WTC11 (cell line): ENCODE data around the gene RBFOX1. TPM values are rescaled to one million over a fixed set of nuclear protein-coding genes. Genes with fewer than 3 reads are reported as not detected.

Source experiments
- ATAC-seq: fragments of 200-7000 bp; cut with Tn5 transposase; 2 replicates; pipeline ENCODE4 v1.10.0; 2021; ENCODE audit warnings: mild to moderate bottlenecking, moderate library complexity
- CTCF ChIA-PET: fragments of 300-600 bp; sonication (Branson Sonifier 250); formaldehyde crosslinking; loops from one replicate; lab custom pipeline; 2021; ENCODE audit warnings: antibody characterized with exemption; lab: Charles Lee
- POLR2A ChIA-PET: fragments of 350-600 bp; sonication (Branson Sonifier 250); formaldehyde crosslinking; loops from one replicate; lab custom pipeline; 2021; ENCODE audit warnings: antibody characterized with exemption; lab: Charles Lee
- DNase-seq: peaks from one replicate; pipeline ENCODE4 v3.0.0; 2021; ENCODE audit warnings: low spot score
- H3K27ac Mint-ChIP-seq: 2 replicates; pipeline ENCODE4 v1.8.0; 2021; ENCODE audit warnings: mixed read lengths
- H3K27me3 Mint-ChIP-seq: 2 replicates; pipeline ENCODE4 v1.8.0; 2021; ENCODE audit warnings: low read depth, mild to moderate bottlenecking, moderate library complexity, mixed read lengths
- H3K36me3 Mint-ChIP-seq: 2 replicates; pipeline ENCODE4 v1.8.0; 2021; ENCODE audit warnings: mixed read lengths
- H3K4me1 Mint-ChIP-seq: 2 replicates; pipeline ENCODE4 v1.8.0; 2022; ENCODE audit warnings: mixed read lengths
- H3K4me3 Mint-ChIP-seq: 2 replicates; pipeline ENCODE4 v1.8.0; 2021; ENCODE audit warnings: mild to moderate bottlenecking, moderate library complexity, mixed read lengths
- H3K9me3 Mint-ChIP-seq: 2 replicates; pipeline ENCODE4 v1.8.0; 2021; ENCODE audit warnings: mixed read lengths
- CBFB ChIP-seq: sonication (generic); formaldehyde crosslinking; IDR thresholded peaks from 2 replicates; pipeline ENCODE4 v1.8.1; 2022; ENCODE audit warnings: mild to moderate bottlenecking, low read depth, missing genetic modification reagents
- ELF4 ChIP-seq: sonication (generic); formaldehyde crosslinking; IDR thresholded peaks from 2 replicates; pipeline ENCODE4 v1.8.1; 2022; ENCODE audit warnings: low read depth, mild to moderate bottlenecking, moderate library complexity, missing genetic modification reagents
- FOXP1 ChIP-seq: sonication (generic); formaldehyde crosslinking; IDR thresholded peaks from 2 replicates; pipeline ENCODE4 v1.8.0; 2022; ENCODE audit warnings: missing genetic modification reagents, mild to moderate bottlenecking, moderate library complexity, borderline replicate concordance
- NR2C2 ChIP-seq: sonication (generic); formaldehyde crosslinking; IDR thresholded peaks from 2 replicates; pipeline ENCODE4 v1.8.0; 2022; ENCODE audit warnings: mild to moderate bottlenecking, missing genetic modification reagents
- SMAD3 ChIP-seq: sonication (generic); formaldehyde crosslinking; IDR thresholded peaks from 2 replicates; pipeline ENCODE4 v1.8.0; 2022; ENCODE audit warnings: missing genetic modification reagents, mild to moderate bottlenecking, borderline replicate concordance
- TEAD1 ChIP-seq: sonication (generic); formaldehyde crosslinking; IDR thresholded peaks from 2 replicates; pipeline ENCODE4 v1.8.0; 2022; ENCODE audit warnings: mild to moderate bottlenecking, missing genetic modification reagents
- ZNF121 ChIP-seq: sonication (generic); formaldehyde crosslinking; IDR thresholded peaks from 2 replicates; pipeline ENCODE4 v1.8.0; 2023; ENCODE audit warnings: missing genetic modification reagents
- ZNF232 ChIP-seq: sonication (generic); formaldehyde crosslinking; IDR thresholded peaks from 2 replicates; pipeline ENCODE4 v1.8.0; 2022; ENCODE audit warnings: mild to moderate bottlenecking, missing genetic modification reagents
- ZNF423 ChIP-seq: fragments of 250-450 bp; sonication (Bioruptor Pico); IDR thresholded peaks from 2 replicates; pipeline ENCODE4 v2.1.2; 2022; ENCODE audit warnings: mild to moderate bottlenecking, moderate library complexity
- total RNA-seq: library from RNA; stranded (reverse); gene quantifications from 3 replicates; pipeline ENCODE4 v1.2.3, GENCODE V29; 2021
- TF ChIP-seq, protein P1 (sequence below): sonication (generic); formaldehyde crosslinking; IDR thresholded peaks from 2 replicates; pipeline ENCODE4 v1.8.1; 2022; ENCODE audit warnings: mild to moderate bottlenecking, missing genetic modification reagents, moderate library complexity, borderline replicate concordance
- TF ChIP-seq, protein P2 (sequence below): sonication (generic); formaldehyde crosslinking; IDR thresholded peaks from 2 replicates; pipeline ENCODE4 v1.8.1; 2023; ENCODE audit warnings: mild to moderate bottlenecking, missing genetic modification reagents, borderline replicate concordance
- TF ChIP-seq, protein P3 (sequence below): sonication (generic); formaldehyde crosslinking; IDR thresholded peaks from 2 replicates; pipeline ENCODE4 v1.8.1; 2023; ENCODE audit warnings: mild to moderate bottlenecking, missing genetic modification reagents
- TF ChIP-seq, protein P4 (sequence below): sonication (generic); formaldehyde crosslinking; IDR thresholded peaks from 2 replicates; pipeline ENCODE4 v1.8.1; 2022; ENCODE audit warnings: low read depth, mild to moderate bottlenecking, moderate library complexity, missing genetic modification reagents, borderline replicate concordance
- TF ChIP-seq, protein P5 (sequence below): sonication (generic); formaldehyde crosslinking; conservative IDR thresholded peaks from 2 replicates; pipeline ENCODE4 v1.8.1; 2023; ENCODE audit warnings: mild to moderate bottlenecking, low read depth, missing genetic modification reagents, moderate library complexity
- TF ChIP-seq, protein P6 (sequence below): sonication (generic); formaldehyde crosslinking; IDR thresholded peaks from 2 replicates; pipeline ENCODE4 v1.8.0; 2022; ENCODE audit warnings: mild to moderate bottlenecking, missing genetic modification reagents
- TF ChIP-seq, protein P7 (sequence below): sonication (generic); formaldehyde crosslinking; IDR thresholded peaks from 2 replicates; pipeline ENCODE4 v1.8.1; 2023; ENCODE audit warnings: mild to moderate bottlenecking, moderate library complexity, missing genetic modification reagents
- TF ChIP-seq, protein P8 (sequence below): sonication (generic); formaldehyde crosslinking; IDR thresholded peaks from 2 replicates; pipeline ENCODE4 v1.8.0; 2023; ENCODE audit warnings: missing genetic modification reagents

Gene RBFOX1
- total RNA-seq, 1 experiment from 2014 or later = 1.1 TPM

DNA sequence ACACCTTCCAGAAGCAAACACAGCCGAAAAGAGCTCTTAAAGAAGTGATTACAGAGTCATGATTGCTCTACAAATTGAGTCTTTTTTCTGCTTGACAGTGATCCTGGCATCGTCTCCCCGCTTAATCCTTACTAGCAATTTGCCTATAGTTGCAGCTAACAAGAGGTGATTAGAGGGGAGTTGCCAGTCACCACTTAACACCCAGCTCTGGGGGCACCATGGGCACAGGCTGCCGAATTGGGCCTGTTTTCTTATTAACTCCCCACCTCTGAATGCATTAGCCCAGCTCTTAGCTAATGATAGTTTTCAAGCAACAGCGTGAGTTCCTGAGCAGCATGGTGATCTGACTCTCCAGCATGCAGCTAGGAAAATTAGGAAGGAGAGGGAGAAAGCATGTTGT, 93.5 kb downstream of the RBFOX1 start:
- POLR2A ChIA-PET = no interaction called here
- CTCF ChIA-PET = no interaction called here
- no peak for DNase-seq
- Mint-ChIP-seq H3K36me3 (peaks cover 61% of the 10 kb centered on the region), H3K27ac (no peak overlapping the region), H3K4me3 (no peak overlapping the region), H3K27me3 (peaks cover 15% of the 10 kb centered on the region), H3K9me3 (peaks cover 76% of the 10 kb centered on the region), H3K4me1 (no peaks in the 10 kb centered on the region)
- no peak for ATAC-seq
- TF ChIP-seq SMAD3 (CRISPR knock-in tag) (no peak), TEAD1 (no peak), NR2C2 (CRISPR knock-in tag) (no peak), ZNF121 (CRISPR knock-in tag) (no peak), ZNF423 (no peak)
- TF ChIP-seq, protein P1, sequence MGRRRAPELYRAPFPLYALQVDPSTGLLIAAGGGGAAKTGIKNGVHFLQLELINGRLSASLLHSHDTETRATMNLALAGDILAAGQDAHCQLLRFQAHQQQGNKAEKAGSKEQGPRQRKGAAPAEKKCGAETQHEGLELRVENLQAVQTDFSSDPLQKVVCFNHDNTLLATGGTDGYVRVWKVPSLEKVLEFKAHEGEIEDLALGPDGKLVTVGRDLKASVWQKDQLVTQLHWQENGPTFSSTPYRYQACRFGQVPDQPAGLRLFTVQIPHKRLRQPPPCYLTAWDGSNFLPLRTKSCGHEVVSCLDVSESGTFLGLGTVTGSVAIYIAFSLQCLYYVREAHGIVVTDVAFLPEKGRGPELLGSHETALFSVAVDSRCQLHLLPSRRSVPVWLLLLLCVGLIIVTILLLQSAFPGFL = no peak
- TF ChIP-seq, protein P2, sequence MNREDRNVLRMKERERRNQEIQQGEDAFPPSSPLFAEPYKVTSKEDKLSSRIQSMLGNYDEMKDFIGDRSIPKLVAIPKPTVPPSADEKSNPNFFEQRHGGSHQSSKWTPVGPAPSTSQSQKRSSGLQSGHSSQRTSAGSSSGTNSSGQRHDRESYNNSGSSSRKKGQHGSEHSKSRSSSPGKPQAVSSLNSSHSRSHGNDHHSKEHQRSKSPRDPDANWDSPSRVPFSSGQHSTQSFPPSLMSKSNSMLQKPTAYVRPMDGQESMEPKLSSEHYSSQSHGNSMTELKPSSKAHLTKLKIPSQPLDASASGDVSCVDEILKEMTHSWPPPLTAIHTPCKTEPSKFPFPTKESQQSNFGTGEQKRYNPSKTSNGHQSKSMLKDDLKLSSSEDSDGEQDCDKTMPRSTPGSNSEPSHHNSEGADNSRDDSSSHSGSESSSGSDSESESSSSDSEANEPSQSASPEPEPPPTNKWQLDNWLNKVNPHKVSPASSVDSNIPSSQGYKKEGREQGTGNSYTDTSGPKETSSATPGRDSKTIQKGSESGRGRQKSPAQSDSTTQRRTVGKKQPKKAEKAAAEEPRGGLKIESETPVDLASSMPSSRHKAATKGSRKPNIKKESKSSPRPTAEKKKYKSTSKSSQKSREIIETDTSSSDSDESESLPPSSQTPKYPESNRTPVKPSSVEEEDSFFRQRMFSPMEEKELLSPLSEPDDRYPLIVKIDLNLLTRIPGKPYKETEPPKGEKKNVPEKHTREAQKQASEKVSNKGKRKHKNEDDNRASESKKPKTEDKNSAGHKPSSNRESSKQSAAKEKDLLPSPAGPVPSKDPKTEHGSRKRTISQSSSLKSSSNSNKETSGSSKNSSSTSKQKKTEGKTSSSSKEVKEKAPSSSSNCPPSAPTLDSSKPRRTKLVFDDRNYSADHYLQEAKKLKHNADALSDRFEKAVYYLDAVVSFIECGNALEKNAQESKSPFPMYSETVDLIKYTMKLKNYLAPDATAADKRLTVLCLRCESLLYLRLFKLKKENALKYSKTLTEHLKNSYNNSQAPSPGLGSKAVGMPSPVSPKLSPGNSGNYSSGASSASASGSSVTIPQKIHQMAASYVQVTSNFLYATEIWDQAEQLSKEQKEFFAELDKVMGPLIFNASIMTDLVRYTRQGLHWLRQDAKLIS (CRISPR knock-in tag) = no peak

DNA sequence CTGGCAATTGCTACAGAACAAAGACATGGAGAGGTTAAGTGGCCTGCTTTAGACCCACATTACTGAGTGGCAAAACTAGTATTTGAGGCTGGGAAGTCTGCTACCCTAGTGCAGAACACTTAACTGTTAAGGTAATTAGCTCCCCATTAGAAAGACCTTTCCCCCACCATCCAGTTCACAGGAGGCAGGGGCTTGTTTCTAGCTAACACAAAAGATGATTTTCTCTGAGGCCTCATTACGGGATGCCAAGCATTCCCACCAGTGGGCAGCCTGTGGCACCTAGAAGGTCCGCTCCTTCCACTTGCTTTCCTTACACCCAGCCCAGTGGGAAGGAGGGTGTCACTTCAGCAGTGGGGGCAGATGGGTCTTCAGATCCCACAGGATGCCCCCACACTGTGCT, 99.1 kb downstream of the RBFOX1 start:
- no peak for ATAC-seq
- POLR2A ChIA-PET = no interaction called here
- peaks cover 56% of the 10 kb centered on the region for H3K36me3 Mint-ChIP-seq
- peaks cover 13% of the 10 kb centered on the region for H3K27me3 Mint-ChIP-seq
- H3K9me3 Mint-ChIP-seq = peaks cover 65% of the 10 kb centered on the region
- H3K4me3 Mint-ChIP-seq = no peak overlapping the region
- CTCF ChIA-PET = no interaction called here
- H3K4me1 Mint-ChIP-seq = no peaks in the 10 kb centered on the region
- no peak overlapping the region for H3K27ac Mint-ChIP-seq
- no peak for DNase-seq
- TF ChIP-seq ELF4 (no peak), NR2C2 (CRISPR knock-in tag) (no peak), FOXP1 (CRISPR knock-in tag) (no peak), CBFB (no peak), ZNF232 (CRISPR knock-in tag) (no peak)
- TF ChIP-seq, protein P3, sequence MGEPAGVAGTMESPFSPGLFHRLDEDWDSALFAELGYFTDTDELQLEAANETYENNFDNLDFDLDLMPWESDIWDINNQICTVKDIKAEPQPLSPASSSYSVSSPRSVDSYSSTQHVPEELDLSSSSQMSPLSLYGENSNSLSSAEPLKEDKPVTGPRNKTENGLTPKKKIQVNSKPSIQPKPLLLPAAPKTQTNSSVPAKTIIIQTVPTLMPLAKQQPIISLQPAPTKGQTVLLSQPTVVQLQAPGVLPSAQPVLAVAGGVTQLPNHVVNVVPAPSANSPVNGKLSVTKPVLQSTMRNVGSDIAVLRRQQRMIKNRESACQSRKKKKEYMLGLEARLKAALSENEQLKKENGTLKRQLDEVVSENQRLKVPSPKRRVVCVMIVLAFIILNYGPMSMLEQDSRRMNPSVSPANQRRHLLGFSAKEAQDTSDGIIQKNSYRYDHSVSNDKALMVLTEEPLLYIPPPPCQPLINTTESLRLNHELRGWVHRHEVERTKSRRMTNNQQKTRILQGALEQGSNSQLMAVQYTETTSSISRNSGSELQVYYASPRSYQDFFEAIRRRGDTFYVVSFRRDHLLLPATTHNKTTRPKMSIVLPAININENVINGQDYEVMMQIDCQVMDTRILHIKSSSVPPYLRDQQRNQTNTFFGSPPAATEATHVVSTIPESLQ (CRISPR knock-in tag) = no peak
- TF ChIP-seq, protein P2 (CRISPR knock-in tag) = no peak
- TF ChIP-seq, protein P4, sequence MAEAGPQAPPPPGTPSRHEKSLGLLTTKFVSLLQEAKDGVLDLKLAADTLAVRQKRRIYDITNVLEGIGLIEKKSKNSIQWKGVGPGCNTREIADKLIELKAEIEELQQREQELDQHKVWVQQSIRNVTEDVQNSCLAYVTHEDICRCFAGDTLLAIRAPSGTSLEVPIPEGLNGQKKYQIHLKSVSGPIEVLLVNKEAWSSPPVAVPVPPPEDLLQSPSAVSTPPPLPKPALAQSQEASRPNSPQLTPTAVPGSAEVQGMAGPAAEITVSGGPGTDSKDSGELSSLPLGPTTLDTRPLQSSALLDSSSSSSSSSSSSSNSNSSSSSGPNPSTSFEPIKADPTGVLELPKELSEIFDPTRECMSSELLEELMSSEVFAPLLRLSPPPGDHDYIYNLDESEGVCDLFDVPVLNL (CRISPR knock-in tag) = no peak
- TF ChIP-seq, protein P5, sequence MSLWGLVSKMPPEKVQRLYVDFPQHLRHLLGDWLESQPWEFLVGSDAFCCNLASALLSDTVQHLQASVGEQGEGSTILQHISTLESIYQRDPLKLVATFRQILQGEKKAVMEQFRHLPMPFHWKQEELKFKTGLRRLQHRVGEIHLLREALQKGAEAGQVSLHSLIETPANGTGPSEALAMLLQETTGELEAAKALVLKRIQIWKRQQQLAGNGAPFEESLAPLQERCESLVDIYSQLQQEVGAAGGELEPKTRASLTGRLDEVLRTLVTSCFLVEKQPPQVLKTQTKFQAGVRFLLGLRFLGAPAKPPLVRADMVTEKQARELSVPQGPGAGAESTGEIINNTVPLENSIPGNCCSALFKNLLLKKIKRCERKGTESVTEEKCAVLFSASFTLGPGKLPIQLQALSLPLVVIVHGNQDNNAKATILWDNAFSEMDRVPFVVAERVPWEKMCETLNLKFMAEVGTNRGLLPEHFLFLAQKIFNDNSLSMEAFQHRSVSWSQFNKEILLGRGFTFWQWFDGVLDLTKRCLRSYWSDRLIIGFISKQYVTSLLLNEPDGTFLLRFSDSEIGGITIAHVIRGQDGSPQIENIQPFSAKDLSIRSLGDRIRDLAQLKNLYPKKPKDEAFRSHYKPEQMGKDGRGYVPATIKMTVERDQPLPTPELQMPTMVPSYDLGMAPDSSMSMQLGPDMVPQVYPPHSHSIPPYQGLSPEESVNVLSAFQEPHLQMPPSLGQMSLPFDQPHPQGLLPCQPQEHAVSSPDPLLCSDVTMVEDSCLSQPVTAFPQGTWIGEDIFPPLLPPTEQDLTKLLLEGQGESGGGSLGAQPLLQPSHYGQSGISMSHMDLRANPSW (CRISPR knock-in tag) = no peak
- TF ChIP-seq, protein P6, sequence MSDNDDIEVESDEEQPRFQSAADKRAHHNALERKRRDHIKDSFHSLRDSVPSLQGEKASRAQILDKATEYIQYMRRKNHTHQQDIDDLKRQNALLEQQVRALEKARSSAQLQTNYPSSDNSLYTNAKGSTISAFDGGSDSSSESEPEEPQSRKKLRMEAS (CRISPR knock-in tag) = no peak
- TF ChIP-seq, protein P7, sequence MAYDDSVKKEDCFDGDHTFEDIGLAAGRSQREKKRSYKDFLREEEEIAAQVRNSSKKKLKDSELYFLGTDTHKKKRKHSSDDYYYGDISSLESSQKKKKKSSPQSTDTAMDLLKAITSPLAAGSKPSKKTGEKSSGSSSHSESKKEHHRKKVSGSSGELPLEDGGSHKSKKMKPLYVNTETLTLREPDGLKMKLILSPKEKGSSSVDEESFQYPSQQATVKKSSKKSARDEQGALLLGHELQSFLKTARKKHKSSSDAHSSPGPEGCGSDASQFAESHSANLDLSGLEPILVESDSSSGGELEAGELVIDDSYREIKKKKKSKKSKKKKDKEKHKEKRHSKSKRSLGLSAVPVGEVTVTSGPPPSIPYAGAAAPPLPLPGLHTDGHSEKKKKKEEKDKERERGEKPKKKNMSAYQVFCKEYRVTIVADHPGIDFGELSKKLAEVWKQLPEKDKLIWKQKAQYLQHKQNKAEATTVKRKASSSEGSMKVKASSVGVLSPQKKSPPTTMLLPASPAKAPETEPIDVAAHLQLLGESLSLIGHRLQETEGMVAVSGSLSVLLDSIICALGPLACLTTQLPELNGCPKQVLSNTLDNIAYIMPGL (CRISPR knock-in tag) = no peak
- TF ChIP-seq, protein P8, sequence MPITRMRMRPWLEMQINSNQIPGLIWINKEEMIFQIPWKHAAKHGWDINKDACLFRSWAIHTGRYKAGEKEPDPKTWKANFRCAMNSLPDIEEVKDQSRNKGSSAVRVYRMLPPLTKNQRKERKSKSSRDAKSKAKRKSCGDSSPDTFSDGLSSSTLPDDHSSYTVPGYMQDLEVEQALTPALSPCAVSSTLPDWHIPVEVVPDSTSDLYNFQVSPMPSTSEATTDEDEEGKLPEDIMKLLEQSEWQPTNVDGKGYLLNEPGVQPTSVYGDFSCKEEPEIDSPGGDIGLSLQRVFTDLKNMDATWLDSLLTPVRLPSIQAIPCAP = no peak
